ENCODE results near the gene DUSP11. TPM values are rescaled to one million over a fixed set of nuclear protein-coding genes. Genes with fewer than 3 reads are reported as not detected.

Gene DUSP11
- total and polyA plus RNA-seq, 9 of the 15 experiments (the other 6 are each of a cell fraction or from before 2014, with no cell fraction given) = 20.7 to 79.8 (median 29.3) TPM

GRCh38 chr2:73779467-73780236 lies at the start of gene DUSP11 (continued):
- TF ChIP-seq USF1 (CRISPR knock-in tag; IDR thresholded peaks at IDR 0.05) (no peak), TEAD4 (IDR thresholded peaks at IDR 0.05; ENCODE audit: low read length) (no peak), TEAD4 (CRISPR knock-in tag; IDR thresholded peaks at IDR 0.05; ENCODE audit: borderline replicate concordance) (no peak), ZBTB34 (CRISPR knock-in tag; IDR thresholded peaks at IDR 0.05) (no peak), CBX8 (IDR thresholded peaks at IDR 0.05; ENCODE audit: borderline replicate concordance, extremely low read depth, low read depth, low read length, poor library complexity, severe bottlenecking) (no peak), ZEB2 (IDR thresholded peaks at IDR 0.05) (no peak), NR4A1 (CRISPR knock-in tag; IDR thresholded peaks at IDR 0.05) (no peak), NR4A1 (tag; IDR thresholded peaks at IDR 0.05) (no peak), FIP1L1 (IDR thresholded peaks at IDR 0.05; ENCODE audit: low read depth, low read length, poor library complexity, severe bottlenecking) (no peak), ZNF407 (IDR thresholded peaks at IDR 0.05; ENCODE audit: low read depth) (no peak; the same call in 1 of the 2 replicates), DACH1 (IDR thresholded peaks at IDR 0.05; ENCODE audit: partially characterized antibody) (no peak)
